Measurements from ENCODE around the gene PAH. TPM values are rescaled to one million over a fixed set of nuclear protein-coding genes. Genes with fewer than 3 reads are reported as not detected.

The PAH gene
- total RNA-seq, 1 donor, result not detected

- H3K4me3 ChIP-seq (ENCODE audit: low read depth, low read length), result no peak overlapping the region
- TF ChIP-seq CTCF (IDR thresholded peaks at IDR 0.05; ENCODE audit: insufficient read depth, low read length), result no peak
- no peak for DNase-seq (ENCODE audit: low read depth)
These were observed 13.6 kb downstream of the PAH start for GRCh38 chr12:102903337-102904007.

GRCh38 chr12:102902093-102902492, 15.0 kb downstream of the PAH start:
- no peak overlapping the region for H3K4me3 ChIP-seq (ENCODE audit: low read depth, low read length)
- TF ChIP-seq CTCF (IDR thresholded peaks at IDR 0.05; ENCODE audit: insufficient read depth, low read length), result no peak
- DNase-seq (ENCODE audit: low read depth), result no peak

GRCh38 chr12:102900389-102900788, 16.7 kb downstream of the PAH start:
- H3K4me3 ChIP-seq (ENCODE audit: low read depth, low read length), result no peak overlapping the region
- DNase-seq (ENCODE audit: low read depth), result no peak
- no peak for TF ChIP-seq CTCF (IDR thresholded peaks at IDR 0.05; ENCODE audit: insufficient read depth, low read length)

- H3K4me3 ChIP-seq (ENCODE audit: low read depth, low read length), result no peak overlapping the region
- no peak for DNase-seq (ENCODE audit: low read depth)
- TF ChIP-seq CTCF (IDR thresholded peaks at IDR 0.05; ENCODE audit: insufficient read depth, low read length), result no peak
These were observed 21.0 kb downstream of the PAH start for GRCh38 chr12:102896067-102896466.

- no peak for DNase-seq (ENCODE audit: low read depth)
- no peak overlapping the region for H3K4me3 ChIP-seq (ENCODE audit: low read depth, low read length)
- TF ChIP-seq CTCF (IDR thresholded peaks at IDR 0.05; ENCODE audit: insufficient read depth, low read length), result no peak
These were observed 25.3 kb downstream of the PAH start for GRCh38 chr12:102891756-102892155.

- no peak for TF ChIP-seq CTCF (IDR thresholded peaks at IDR 0.05; ENCODE audit: insufficient read depth, low read length)
- DNase-seq (ENCODE audit: low read depth), result no peak
- H3K4me3 ChIP-seq (ENCODE audit: low read depth, low read length), result no peak overlapping the region
These were observed 28.5 kb downstream of the PAH start for GRCh38 chr12:102888511-102888910.
